ENCODE results near the gene ZCCHC2.
A peak's percentile ranks its signal among the peaks of the same experiment; 100 is the strongest.

ZCCHC2 gene

DNA sequence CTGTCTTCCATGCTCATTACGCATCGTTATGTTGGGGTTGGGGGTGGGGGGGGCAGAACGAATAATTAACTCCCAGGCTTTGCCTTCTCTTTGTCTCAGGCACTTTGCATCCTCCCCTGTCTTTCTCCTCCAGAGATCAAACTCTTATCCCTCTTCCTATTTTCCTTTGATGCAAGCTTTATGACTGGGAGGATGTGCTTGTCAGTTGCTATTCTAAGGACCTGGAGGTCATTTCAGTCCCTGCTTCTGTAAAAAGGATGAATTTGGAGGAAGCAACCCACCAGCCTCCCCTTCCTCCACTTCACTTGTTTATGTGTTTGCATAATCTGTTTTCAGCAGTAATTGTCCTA lies 87.5 kb downstream of the ZCCHC2 start:
- DNase-seq (ENCODE audit: low spot score), result no peak

DNA sequence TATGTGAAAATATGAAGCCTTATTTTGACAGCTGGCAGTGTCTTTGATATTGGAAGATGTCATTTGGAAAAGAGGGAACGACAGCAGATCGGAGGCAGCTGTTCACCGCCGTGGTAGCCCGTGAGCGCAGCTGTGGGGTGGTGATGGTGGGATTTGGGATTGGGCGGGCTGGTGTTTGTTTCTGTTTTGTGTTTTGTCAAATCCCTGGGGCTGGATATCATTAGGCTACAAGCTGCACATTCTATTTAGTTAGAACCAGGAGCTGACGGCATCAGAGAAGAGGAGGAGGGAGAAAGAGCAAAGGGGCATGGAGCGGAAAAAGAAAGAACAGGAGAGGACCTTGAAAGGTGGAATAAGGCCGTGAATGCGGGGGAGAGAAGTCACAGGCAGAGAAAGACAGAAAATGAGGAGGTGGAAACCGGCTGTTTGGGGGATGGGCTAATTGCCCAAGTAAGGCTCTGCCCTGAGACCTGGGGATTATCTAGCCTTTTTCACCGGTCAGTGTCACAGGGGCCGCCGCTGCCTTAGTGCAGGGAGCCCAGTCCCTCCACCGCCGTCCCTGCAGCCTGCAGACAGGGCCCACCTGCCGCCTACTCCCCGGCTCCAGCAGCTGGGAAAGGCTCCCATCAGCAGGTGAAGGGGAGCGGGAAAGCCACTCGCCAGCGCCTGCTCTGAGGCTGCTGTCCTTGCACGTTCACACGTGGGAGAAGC lies 88.0 kb downstream of the ZCCHC2 start:
- DNase-seq (ENCODE audit: low spot score), result no peak

GRCh38 chr18:62611453-62612288 lies 88.8 kb downstream of the ZCCHC2 start:
- DNase-seq (ENCODE audit: low spot score), result peak; percentile 57

- DNase-seq (ENCODE audit: low spot score), result no peak
Measured at GRCh38 chr18:62612289-62612645, 89.4 kb downstream of the ZCCHC2 start.

- DNase-seq (ENCODE audit: low spot score), result no peak
Measured at GRCh38 chr18:62612776-62613175, 90.0 kb downstream of the ZCCHC2 start.

- no peak for DNase-seq (ENCODE audit: low spot score)
Measured at GRCh38 chr18:62614494-62614893, 91.7 kb downstream of the ZCCHC2 start.

DNA sequence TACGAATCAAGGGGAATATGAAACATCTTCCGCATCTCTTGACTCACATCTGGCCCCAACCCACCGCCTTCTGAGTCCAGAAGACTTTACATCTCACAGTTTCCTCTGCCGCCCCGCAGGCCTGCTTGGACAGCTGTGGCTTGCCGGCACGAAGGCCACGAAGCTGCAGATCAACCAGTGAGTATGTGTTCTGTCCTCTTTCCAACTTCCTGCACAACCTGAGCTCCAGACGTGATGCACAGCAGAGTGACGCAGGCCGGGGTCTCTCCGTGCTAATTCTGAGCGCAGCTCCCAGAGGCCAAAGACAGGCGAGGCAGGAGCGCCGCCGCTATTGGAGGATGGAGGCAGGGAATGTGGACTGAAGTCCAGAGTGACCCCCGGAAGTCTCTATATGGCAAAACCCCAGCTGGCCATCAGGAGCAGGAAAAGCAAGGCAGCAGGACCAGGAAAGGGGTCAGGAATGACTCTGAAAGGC lies 93.5 kb downstream of the ZCCHC2 start:
- DNase-seq (ENCODE audit: low spot score), result no peak

- no peak for DNase-seq (ENCODE audit: low spot score)
Measured at GRCh38 chr18:62617793-62618591, 95.2 kb downstream of the ZCCHC2 start.

GRCh38 chr18:62618735-62619134 lies 95.9 kb downstream of the ZCCHC2 start:
- no peak for DNase-seq (ENCODE audit: low spot score)

DNA sequence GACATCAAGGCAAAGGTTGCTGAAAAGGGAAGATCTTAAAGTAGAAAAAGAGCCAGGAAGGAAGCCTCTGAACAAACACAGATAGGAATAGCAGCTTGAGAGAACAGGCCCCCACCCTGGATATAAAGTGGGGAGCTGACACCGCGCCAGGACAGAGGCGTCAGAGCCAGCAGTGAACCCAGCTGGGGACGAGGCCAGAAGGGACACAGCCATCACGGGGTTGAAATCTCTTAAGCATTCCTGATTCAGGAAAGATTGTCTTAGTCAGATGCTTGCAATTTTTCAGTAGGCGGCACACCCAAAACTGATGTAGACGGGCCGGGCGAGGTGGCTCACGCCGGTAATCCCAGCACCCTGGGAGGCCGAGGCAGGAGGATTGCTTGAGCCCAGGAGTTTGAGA lies 98.7 kb downstream of the ZCCHC2 start:
- DNase-seq (ENCODE audit: low spot score), result no peak

- DNase-seq (ENCODE audit: low spot score), result no peak
Measured at GRCh38 chr18:62625019-62625418, 102.2 kb downstream of the ZCCHC2 start.

All from globus pallidus (tissue), 1 donor.